SK-N-SH (cell line): ENCODE results near the gene COBL. TPM values are rescaled to one million over a fixed set of nuclear protein-coding genes. Genes with fewer than 3 reads are reported as not detected.

Source experiments
- CTCF ChIA-PET: fragments of 300-600, 350-600 bp; formaldehyde crosslinking; extraction: SDS; loops from one replicate; lab custom pipeline; 2021; lab: Yijun Ruan, JAX
- POLR2A ChIA-PET: fragments of 350-600 bp; sonication (Branson Sonifier 250); formaldehyde crosslinking; extraction: SDS; loops from one replicate; lab custom pipeline; 2020; ENCODE audit warnings: antibody characterized with exemption, inconsistent platforms; lab: Yijun Ruan, JAX
- DNase-seq: peaks from one replicate; pipeline ENCODE4 v3.0.0; 2012
- H2AFZ ChIP-seq: fragments of 200-600 bp; sonication (generic); 2 replicates; pipeline ENCODE4 v1.8.1; 2016; ENCODE audit warnings: antibody characterized with exemption, mild to moderate bottlenecking, low read depth
- H3F3A ChIP-seq: fragments of 200-600 bp; sonication (generic); replicated peaks from 2 replicates; pipeline ENCODE3; 2016; ENCODE audit warnings: antibody characterized with exemption, mild to moderate bottlenecking; ENCODE audit not compliant: insufficient read depth
- H3K27ac ChIP-seq, 2 experiments: fragments of 200-500 bp in 1 of 2; fragments of 200-600 bp in 1 of 2; sonication (Bioruptor generic) in 1 of 2; sonication (generic), shearing (Covaris generic) in 1 of 2; 2 replicates each; pipeline versions ENCODE4 v1.5.1 to v1.6.1; 2014 to 2016; ENCODE audit warnings: low read depth in 2 of 2, inconsistent platforms in 1 of 2, low read length in 1 of 2, mild to moderate bottlenecking in 1 of 2, mixed read lengths in 1 of 2
- H3K27me3 ChIP-seq: fragments of 200-600 bp; sonication (generic), shearing (Covaris generic); 2 replicates; pipeline ENCODE4 v1.6.1; 2016; ENCODE audit warnings: mixed run types; ENCODE audit not compliant: insufficient read depth
- H3K36me3 ChIP-seq, 2 experiments: fragments of 200-500 bp in 1 of 2; fragments of 200-600 bp in 1 of 2; sonication (Bioruptor generic) in 1 of 2; sonication (generic) in 1 of 2; replicated peaks in 1 of 2; 2 replicates each; pipeline versions ENCODE3 to v1.5.1; 2014 to 2016; ENCODE audit warnings: low read length in 1 of 2, mild to moderate bottlenecking in 1 of 2; ENCODE audit not compliant: insufficient read depth in 2 of 2, control insufficient read depth in 1 of 2
- H3K4me1 ChIP-seq, 2 experiments: fragments of 200-500 bp in 1 of 2; fragments of 200-600 bp in 1 of 2; sonication (Bioruptor generic) in 1 of 2; sonication (generic), shearing (Covaris generic) in 1 of 2; 2 replicates each; pipeline versions ENCODE4 v1.5.1 to v1.6.1; 2014 to 2016; ENCODE audit warnings: low read depth in 1 of 2, low read length in 1 of 2, mixed run types in 1 of 2; ENCODE audit not compliant: insufficient read depth in 2 of 2, control insufficient read depth in 1 of 2
- H3K4me2 ChIP-seq: fragments of 200-600 bp; sonication (generic), shearing (Covaris generic); 2 replicates; pipeline ENCODE4 v1.6.1; 2017; ENCODE audit warnings: mixed run types
- H3K4me3 ChIP-seq, 2 experiments: fragments of 200-500 bp in 1 of 2; fragments of 200-600 bp in 1 of 2; sonication (Bioruptor generic) in 1 of 2; sonication (generic), shearing (Covaris generic) in 1 of 2; 2 replicates each; pipeline versions ENCODE4 v1.5.1 to v1.8.1; 2014 to 2016; ENCODE audit warnings: low read depth in 2 of 2, inconsistent platforms in 1 of 2, low read length in 1 of 2, mild to moderate bottlenecking in 1 of 2, mixed read lengths in 1 of 2, moderate library complexity in 1 of 2
- H3K79me2 ChIP-seq: fragments of 200-600 bp; sonication (generic); 2 replicates; pipeline ENCODE4 v1.8.1; 2017; ENCODE audit warnings: mild to moderate bottlenecking; ENCODE audit not compliant: insufficient read depth
- H3K9ac ChIP-seq: fragments of 200-600 bp; sonication (generic); 2 replicates; pipeline ENCODE4 v1.6.1; 2017; ENCODE audit warnings: mixed run types
- H3K9me2 ChIP-seq: fragments of 200-600 bp; sonication (generic); 2 replicates; pipeline ENCODE4 v1.6.1; 2017; ENCODE audit warnings: mixed run types
- H3K9me3 ChIP-seq: fragments of 200-600 bp; sonication (generic); 2 replicates; pipeline ENCODE4 v1.6.1; 2017; ENCODE audit warnings: mixed run types, mild to moderate bottlenecking, moderate library complexity
- H4K20me1 ChIP-seq: fragments of 200-600 bp; sonication (generic); 2 replicates; pipeline ENCODE4 v1.6.1; 2017; ENCODE audit warnings: mild to moderate bottlenecking, mixed run types; ENCODE audit not compliant: insufficient read depth
- EP300 ChIP-seq, 2 experiments: IDR thresholded peaks; 2 replicates each; pipeline versions ENCODE4 v1.4.0 to v1.6.1; 2012; ENCODE audit warnings: borderline replicate concordance in 1 of 2, low read depth in 1 of 2, low read length in 1 of 2
- EZH2phosphoT487 ChIP-seq: fragments of 200-600 bp; sonication (generic); IDR thresholded peaks from 2 replicates; pipeline ENCODE4 v1.6.1; 2017; ENCODE audit warnings: low read depth, mixed run types, mild to moderate bottlenecking, antibody characterized with exemption, moderate library complexity, borderline replicate concordance
- FOSL2 ChIP-seq: IDR thresholded peaks from 2 replicates; pipeline ENCODE4 v1.4.0; 2012; ENCODE audit warnings: low read depth, mild to moderate bottlenecking, moderate library complexity, borderline replicate concordance
- FOXM1 ChIP-seq: IDR thresholded peaks from 2 replicates; pipeline ENCODE4 v1.4.0; 2012; ENCODE audit warnings: low read depth, mild to moderate bottlenecking
- GATA2 ChIP-seq: sonication (generic); formaldehyde crosslinking; IDR thresholded peaks from 2 replicates; pipeline ENCODE4 v1.5.0; 2020; ENCODE audit warnings: mild to moderate bottlenecking, missing genetic modification reagents
- NFIC ChIP-seq: IDR thresholded peaks from 2 replicates; pipeline ENCODE4 v1.4.0; 2012; ENCODE audit warnings: borderline replicate concordance
- RAD21 ChIP-seq: IDR thresholded peaks from 2 replicates; pipeline ENCODE4 v1.6.1; 2012; ENCODE audit warnings: mild to moderate bottlenecking, low read length
- RXRA ChIP-seq: IDR thresholded peaks from 2 replicates; pipeline ENCODE4 v1.4.0; 2012; ENCODE audit warnings: low read depth, mild to moderate bottlenecking, borderline replicate concordance
- SIN3A ChIP-seq: IDR thresholded peaks from 2 replicates; pipeline ENCODE4 v1.6.1; 2012; ENCODE audit warnings: low read depth, mild to moderate bottlenecking, low read length, moderate library complexity, borderline replicate concordance
- SMC3 ChIP-seq: IDR thresholded peaks from 2 replicates; pipeline ENCODE4 v1.6.1; 2012; ENCODE audit warnings: low read depth, low read length, improper control_type of control experiment
- TAF1 ChIP-seq: IDR thresholded peaks from 2 replicates; pipeline ENCODE4 v1.6.1; 2012; ENCODE audit warnings: low read depth, mild to moderate bottlenecking, low read length, moderate library complexity, borderline replicate concordance
- USF1 ChIP-seq: IDR thresholded peaks from 2 replicates; pipeline ENCODE4 v1.4.0; 2012; ENCODE audit warnings: low read depth, borderline replicate concordance
- YY1 ChIP-seq: IDR thresholded peaks from 2 replicates; pipeline ENCODE4 v1.4.0; 2012; ENCODE audit warnings: low read depth, mild to moderate bottlenecking
- ZBTB33 ChIP-seq: IDR thresholded peaks from 2 replicates; pipeline ENCODE4 v1.4.0; 2012; ENCODE audit warnings: low read depth, borderline replicate concordance
- WGBS: methylation state at CpG from one replicate; pipeline ENCODE4 v1.1.6; 2017; ENCODE audit warnings: low lambda C conversion rate; 5-methylcytosine and 5-hydroxymethylcytosine counted together
- polyA plus RNA-seq, 3 experiments: library from polyadenylated mRNA; depleted of rRNA; stranded (reverse); fragments of >200 nt; gene quantifications; 2 replicates each; pipeline ENCODE4 v1.2.3, GENCODE V29; 2012
- TF ChIP-seq, protein P1 (sequence below): IDR thresholded peaks from 2 replicates; pipeline ENCODE4 v1.6.1; 2012; ENCODE audit warnings: mild to moderate bottlenecking, low read depth, low read length, moderate library complexity

COBL gene
- polyA plus RNA-seq, 1 of the 3 experiments (the other 2 are of a cell fraction), result under 0.01 TPM

DNA sequence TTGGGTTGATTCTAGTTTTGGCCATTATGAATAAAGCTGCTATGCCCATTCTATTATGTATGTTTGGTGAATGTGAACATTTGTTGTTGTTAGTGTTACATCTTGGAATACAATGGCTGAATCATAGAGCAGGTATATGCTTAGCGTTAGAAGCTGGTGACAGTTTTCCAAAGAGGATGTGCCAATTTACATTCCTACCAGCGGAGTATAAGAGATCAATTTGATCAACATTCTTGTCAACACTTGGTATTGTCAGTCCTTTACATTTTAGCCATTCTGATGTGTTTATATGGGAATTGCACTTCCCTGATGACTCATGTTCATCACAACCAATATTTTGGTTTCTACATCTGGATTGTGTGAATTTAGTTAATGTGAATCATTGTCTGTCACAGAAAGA lies 37.8 kb upstream of the COBL start (continued):
- TF ChIP-seq SMC3, result no peak
- no peak for TF ChIP-seq FOXM1
- TF ChIP-seq SIN3A, result no peak
- no peak for TF ChIP-seq EP300 (IDR thresholded peaks at IDR 0.05; ENCODE audit: borderline replicate concordance in 1 of 2, low read depth in 1 of 2, low read length in 1 of 2)

DNA sequence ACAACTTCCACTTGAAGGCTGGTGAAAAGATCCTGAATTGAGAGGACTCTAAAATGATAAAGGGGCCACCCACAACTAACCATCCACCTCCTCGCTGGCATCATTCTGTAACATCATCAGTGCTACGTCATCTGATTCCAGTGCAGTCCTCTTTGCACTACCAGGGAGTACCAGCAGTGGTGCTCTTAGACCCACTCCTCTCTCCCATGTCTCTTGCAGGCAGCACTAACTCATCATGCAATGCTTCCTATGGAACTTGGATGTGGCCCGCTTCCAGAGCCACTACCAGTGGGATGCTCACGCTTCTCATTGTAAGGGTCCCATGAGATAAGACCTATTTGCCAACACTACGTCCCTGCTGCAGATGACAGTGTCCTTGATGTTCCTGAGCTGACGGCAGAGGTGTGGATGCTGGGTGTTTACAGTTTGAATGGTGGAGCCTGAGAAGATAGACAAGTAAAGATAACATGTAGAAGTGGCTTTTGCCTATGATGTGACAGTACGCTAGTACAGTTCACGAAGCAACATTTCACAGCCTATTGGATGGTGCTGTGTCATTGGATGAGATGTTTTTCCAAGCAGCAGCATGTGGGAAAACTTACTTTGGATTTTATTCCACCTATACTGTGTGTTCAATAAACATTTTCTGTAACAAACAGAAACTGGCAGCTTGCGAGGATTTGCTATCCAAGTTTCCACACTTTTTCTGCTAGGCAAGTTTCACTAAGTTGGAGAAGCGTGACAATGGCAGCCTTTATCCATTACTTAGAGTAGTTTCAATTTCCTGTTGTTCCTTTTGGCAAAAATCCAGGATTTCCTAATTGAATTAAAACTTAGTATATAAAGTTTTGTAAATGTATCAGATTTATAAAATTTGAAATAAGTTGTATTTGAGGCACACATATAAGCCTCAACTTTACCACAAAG lies 35.8 kb upstream of the COBL start:
- Histone ChIP-seq H3K27ac (no peak overlapping the region), H3K9me3 (no peaks in the 10 kb centered on the region), H3K4me3 (no peak overlapping the region), H2AFZ (no peak overlapping the region), H3K4me1 (no peaks in the 10 kb centered on the region), H3F3A (no peaks in the 10 kb centered on the region), H3K27me3 (no peaks in the 10 kb centered on the region), H3K9ac (no peak overlapping the region), H3K36me3 (no peaks in the 10 kb centered on the region), H3K9me2 (no peaks in the 10 kb centered on the region), H3K79me2 (no peaks in the 10 kb centered on the region), H3K4me2 (no peak overlapping the region), H4K20me1 (no peaks in the 10 kb centered on the region)
- ChIA-PET CTCF (interaction anchor here (2.5 to 8.6 kb wide), 2 partner anchors 15 to 190 kb away, joined by 12 to 76 read pairs; no protein-coding TSS in a partner anchor), POLR2A (no interaction called here)
- WGBS, result 40% methylated on average over 10 of the region's 10 CpGs
- TF ChIP-seq SMC3 (no peak), NFIC (no peak), FOSL2 (no peak), RXRA (no peak), RAD21 (no peak), YY1 (no peak), ZBTB33 (no peak), GATA2 (CRISPR knock-in tag) (no peak), EZH2phosphoT487 (no peak)
- DNase-seq, result no peak

DNA sequence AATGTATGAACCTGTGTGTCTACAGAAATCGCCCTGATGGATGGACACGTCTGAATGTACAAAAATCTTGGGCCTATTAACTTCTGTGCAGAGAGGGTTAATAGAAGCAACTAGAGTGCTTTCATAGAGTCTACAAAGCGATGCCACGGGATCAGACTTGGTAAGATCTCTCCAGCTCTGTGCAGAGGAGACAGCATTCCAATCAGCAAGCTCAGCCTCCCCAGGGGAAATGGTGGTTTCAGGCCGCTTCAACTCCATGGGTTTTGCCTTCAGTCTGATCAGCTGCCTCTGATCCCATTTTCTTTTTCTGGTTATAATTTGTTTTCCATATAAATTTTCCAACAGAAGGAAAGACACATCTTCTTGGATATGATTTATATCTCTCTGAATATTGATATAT lies 35.1 kb upstream of the COBL start:
- 26% methylated on average over 5 of the region's 5 CpGs for WGBS
- POLR2A ChIA-PET, result no interaction called here
- no peaks in the 10 kb centered on the region for H4K20me1 ChIP-seq
- H2AFZ ChIP-seq, result no peak overlapping the region
- TF ChIP-seq TAF1 (no peak), USF1 (no peak)
- TF ChIP-seq, protein P1, sequence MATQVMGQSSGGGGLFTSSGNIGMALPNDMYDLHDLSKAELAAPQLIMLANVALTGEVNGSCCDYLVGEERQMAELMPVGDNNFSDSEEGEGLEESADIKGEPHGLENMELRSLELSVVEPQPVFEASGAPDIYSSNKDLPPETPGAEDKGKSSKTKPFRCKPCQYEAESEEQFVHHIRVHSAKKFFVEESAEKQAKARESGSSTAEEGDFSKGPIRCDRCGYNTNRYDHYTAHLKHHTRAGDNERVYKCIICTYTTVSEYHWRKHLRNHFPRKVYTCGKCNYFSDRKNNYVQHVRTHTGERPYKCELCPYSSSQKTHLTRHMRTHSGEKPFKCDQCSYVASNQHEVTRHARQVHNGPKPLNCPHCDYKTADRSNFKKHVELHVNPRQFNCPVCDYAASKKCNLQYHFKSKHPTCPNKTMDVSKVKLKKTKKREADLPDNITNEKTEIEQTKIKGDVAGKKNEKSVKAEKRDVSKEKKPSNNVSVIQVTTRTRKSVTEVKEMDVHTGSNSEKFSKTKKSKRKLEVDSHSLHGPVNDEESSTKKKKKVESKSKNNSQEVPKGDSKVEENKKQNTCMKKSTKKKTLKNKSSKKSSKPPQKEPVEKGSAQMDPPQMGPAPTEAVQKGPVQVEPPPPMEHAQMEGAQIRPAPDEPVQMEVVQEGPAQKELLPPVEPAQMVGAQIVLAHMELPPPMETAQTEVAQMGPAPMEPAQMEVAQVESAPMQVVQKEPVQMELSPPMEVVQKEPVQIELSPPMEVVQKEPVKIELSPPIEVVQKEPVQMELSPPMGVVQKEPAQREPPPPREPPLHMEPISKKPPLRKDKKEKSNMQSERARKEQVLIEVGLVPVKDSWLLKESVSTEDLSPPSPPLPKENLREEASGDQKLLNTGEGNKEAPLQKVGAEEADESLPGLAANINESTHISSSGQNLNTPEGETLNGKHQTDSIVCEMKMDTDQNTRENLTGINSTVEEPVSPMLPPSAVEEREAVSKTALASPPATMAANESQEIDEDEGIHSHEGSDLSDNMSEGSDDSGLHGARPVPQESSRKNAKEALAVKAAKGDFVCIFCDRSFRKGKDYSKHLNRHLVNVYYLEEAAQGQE, result no peak
- no peak overlapping the region for H3K4me2 ChIP-seq
- H3F3A ChIP-seq, result no peaks in the 10 kb centered on the region
- H3K36me3 ChIP-seq, result no peaks in the 10 kb centered on the region
- H3K27me3 ChIP-seq, result no peaks in the 10 kb centered on the region
- no peak overlapping the region for H3K27ac ChIP-seq
- no peaks in the 10 kb centered on the region for H3K79me2 ChIP-seq
- H3K9me2 ChIP-seq, result no peaks in the 10 kb centered on the region
- CTCF ChIA-PET, result interaction anchor here (2.5 to 8.6 kb wide), 2 partner anchors 16 to 190 kb away, joined by 12 to 76 read pairs; no protein-coding TSS in a partner anchor
- H3K4me3 ChIP-seq, result no peak overlapping the region
- DNase-seq, result no peak
- no peaks in the 10 kb centered on the region for H3K4me1 ChIP-seq
- H3K9ac ChIP-seq, result no peak overlapping the region
- H3K9me3 ChIP-seq, result no peaks in the 10 kb centered on the region
